Choroid plexus epithelial cell (primary cell): ENCODE data around the gene PLEKHN1.

ENCODE experiments used
- DNase-seq: peaks from one replicate; pipeline ENCODE4 v3.0.0-alpha.2; 2010; ENCODE audit warnings: low read depth
- H3K4me3 ChIP-seq: 2 replicates; pipeline ENCODE4 v1.5.1; 2011; ENCODE audit warnings: low read depth, mild to moderate bottlenecking, control low read depth, low read length, moderate library complexity
- CTCF ChIP-seq: conservative IDR thresholded peaks from 2 replicates; pipeline ENCODE4 v1.5.1; 2011; ENCODE audit warnings: low read depth, mild to moderate bottlenecking, control low read depth, inconsistent platforms, low read length, moderate library complexity

PLEKHN1 gene

GRCh38 chr1:970973-971730 is 4.9 kb downstream of the PLEKHN1 start:
- DNase-seq = no peak
- no peak overlapping the region for H3K4me3 ChIP-seq
- TF ChIP-seq CTCF = no peak

- H3K4me3 ChIP-seq = no peak overlapping the region
- DNase-seq = no peak
- TF ChIP-seq CTCF = no peak
These were observed 5.6 kb downstream of the PLEKHN1 start for GRCh38 chr1:971751-972506.

- no peak for TF ChIP-seq CTCF
- H3K4me3 ChIP-seq = no peak overlapping the region
- DNase-seq = no peak
These were observed 6.6 kb downstream of the PLEKHN1 start for GRCh38 chr1:972726-973458.

- no peak for TF ChIP-seq CTCF
- DNase-seq = no peak
- H3K4me3 ChIP-seq = no peak overlapping the region
These were observed 7.4 kb downstream of the PLEKHN1 start for GRCh38 chr1:973459-974292.

GRCh38 chr1:974293-974640 is 8.0 kb downstream of the PLEKHN1 start:
- no peak for DNase-seq
- no peak for TF ChIP-seq CTCF

GRCh38 chr1:974687-975328 is 8.5 kb downstream of the PLEKHN1 start:
- no peak for TF ChIP-seq CTCF
- no peak for DNase-seq
- H3K4me3 ChIP-seq = no peak overlapping the region

More at GRCh38 chr1:974293-974640, 8.0 kb downstream of the PLEKHN1 start:
- no peak overlapping the region for H3K4me3 ChIP-seq
